MM.1S (cell line): Measurements from ENCODE around the gene DUSP9.

Experiments used
- DNase-seq: peaks from one replicate; pipeline ENCODE4 v3.0.0-alpha.2; 2015
- H2AFZ ChIP-seq: fragments of 300-600 bp; sonication (generic); 2 replicates; pipeline ENCODE4 v1.6.0; 2016; ENCODE audit warnings: antibody characterized with exemption, low read length
- H3F3A ChIP-seq: fragments of 300-600 bp; sonication (generic); 2 replicates; pipeline ENCODE4 v1.6.1; 2016; ENCODE audit warnings: mild to moderate bottlenecking, antibody characterized with exemption, low read length, moderate library complexity, mixed read lengths; ENCODE audit not compliant: insufficient read depth
- H3K27ac ChIP-seq: fragments of 300-600 bp; sonication (generic); 2 replicates; pipeline ENCODE4 v1.5.1; 2016; ENCODE audit warnings: mild to moderate bottlenecking, low read length
- H3K27me3 ChIP-seq: fragments of 300-600 bp; sonication (generic); replicated peaks from 2 replicates; pipeline ENCODE4 v1.6.0; 2016; ENCODE audit warnings: low read length; ENCODE audit not compliant: insufficient read depth
- H3K36me3 ChIP-seq: fragments of 300-600 bp; sonication (generic); replicated peaks from 2 replicates; pipeline ENCODE4 v1.6.1; 2016; ENCODE audit warnings: mild to moderate bottlenecking, low read length, mixed read lengths; ENCODE audit not compliant: insufficient read depth
- H3K4me1 ChIP-seq: fragments of 300-600 bp; sonication (generic); 2 replicates; pipeline ENCODE4 v1.6.1; 2016; ENCODE audit warnings: low read length, mixed read lengths
- H3K4me2 ChIP-seq: fragments of 300-600 bp; sonication (generic); 2 replicates; pipeline ENCODE4 v1.6.0; 2016; ENCODE audit warnings: low read depth, low read length
- H3K4me3 ChIP-seq: fragments of 300-600 bp; sonication (generic); 2 replicates; pipeline ENCODE4 v1.5.1; 2016; ENCODE audit warnings: low read length, mixed read lengths
- H3K79me2 ChIP-seq: fragments of 300-600 bp; sonication (generic); 2 replicates; pipeline ENCODE4 v1.6.1; 2016; ENCODE audit warnings: mixed run types, low read length, mixed read lengths
- H3K9ac ChIP-seq: fragments of 300-600 bp; sonication (generic); 2 replicates; pipeline ENCODE4 v1.6.1; 2016; ENCODE audit warnings: low read length, mixed read lengths
- H3K9me2 ChIP-seq: fragments of 300-600 bp; sonication (generic); replicated peaks from 2 replicates; pipeline ENCODE4 v1.6.1; 2016; ENCODE audit warnings: mild to moderate bottlenecking, low read length, mixed read lengths; ENCODE audit not compliant: insufficient read depth
- H3K9me3 ChIP-seq: fragments of 300-600 bp; sonication (generic); replicated peaks from 2 replicates; pipeline ENCODE4 v1.6.1; 2016; ENCODE audit warnings: mild to moderate bottlenecking, low read length, mixed read lengths; ENCODE audit not compliant: insufficient read depth
- H4K20me1 ChIP-seq: fragments of 300-600 bp; sonication (generic); 2 replicates; pipeline ENCODE4 v1.6.1; 2016; ENCODE audit warnings: mild to moderate bottlenecking, low read length, moderate library complexity, mixed read lengths; ENCODE audit not compliant: insufficient read depth
- EZH2 ChIP-seq: fragments of 300-600 bp; sonication (generic); optimal IDR thresholded peaks from 2 replicates; pipeline ENCODE3; 2017; ENCODE audit warnings: low read depth, mild to moderate bottlenecking, antibody characterized with exemption, low read length, mixed read lengths
- EZH2phosphoT487 ChIP-seq: fragments of 300-600 bp; sonication (generic); IDR thresholded peaks from 2 replicates; pipeline ENCODE4 v1.6.1; 2018; ENCODE audit warnings: antibody characterized with exemption, low read length
- TF ChIP-seq, protein P1 (sequence below): fragments of 300-600 bp; sonication (generic); IDR thresholded peaks from 2 replicates; pipeline ENCODE4 v1.5.1; 2016; ENCODE audit warnings: antibody characterized with exemption, low read length, mixed read lengths

DUSP9 gene

DNA sequence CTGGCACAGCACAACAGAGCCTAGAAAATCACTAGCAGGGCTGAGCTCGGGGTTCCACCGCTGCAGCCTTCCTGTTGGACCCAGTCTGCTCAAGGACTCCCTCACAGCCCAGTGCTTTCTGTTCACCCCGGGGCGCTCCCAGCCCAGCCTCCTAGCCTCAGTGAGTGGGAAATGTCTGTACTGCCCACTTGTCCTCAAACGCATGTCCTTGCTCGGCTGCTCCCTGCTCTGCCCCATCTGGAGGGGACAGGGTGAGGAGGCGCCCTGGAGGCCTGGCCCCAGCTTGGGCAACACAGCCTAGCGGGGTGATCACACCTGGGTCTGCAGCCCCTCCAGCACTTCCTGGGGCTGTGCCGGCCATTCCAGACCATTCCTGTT lies 36.2 kb upstream of the DUSP9 start:
- no peaks in the 10 kb centered on the region for H3K9me2 ChIP-seq
- no peak overlapping the region for H3K9ac ChIP-seq
- H3K9me3 ChIP-seq, result no peaks in the 10 kb centered on the region
- H3F3A ChIP-seq, result no peaks in the 10 kb centered on the region
- no peaks in the 10 kb centered on the region for H4K20me1 ChIP-seq
- no peak for DNase-seq
- H3K27ac ChIP-seq, result no peak overlapping the region
- no peak overlapping the region for H3K4me3 ChIP-seq
- H3K4me1 ChIP-seq, result no peaks in the 10 kb centered on the region
- H3K4me2 ChIP-seq, result no peak overlapping the region
- H3K79me2 ChIP-seq, result no peaks in the 10 kb centered on the region
- peaks cover 60% of the 10 kb centered on the region for H3K27me3 ChIP-seq
- no peak overlapping the region for H2AFZ ChIP-seq
- H3K36me3 ChIP-seq, result no peaks in the 10 kb centered on the region
- TF ChIP-seq, protein P1, sequence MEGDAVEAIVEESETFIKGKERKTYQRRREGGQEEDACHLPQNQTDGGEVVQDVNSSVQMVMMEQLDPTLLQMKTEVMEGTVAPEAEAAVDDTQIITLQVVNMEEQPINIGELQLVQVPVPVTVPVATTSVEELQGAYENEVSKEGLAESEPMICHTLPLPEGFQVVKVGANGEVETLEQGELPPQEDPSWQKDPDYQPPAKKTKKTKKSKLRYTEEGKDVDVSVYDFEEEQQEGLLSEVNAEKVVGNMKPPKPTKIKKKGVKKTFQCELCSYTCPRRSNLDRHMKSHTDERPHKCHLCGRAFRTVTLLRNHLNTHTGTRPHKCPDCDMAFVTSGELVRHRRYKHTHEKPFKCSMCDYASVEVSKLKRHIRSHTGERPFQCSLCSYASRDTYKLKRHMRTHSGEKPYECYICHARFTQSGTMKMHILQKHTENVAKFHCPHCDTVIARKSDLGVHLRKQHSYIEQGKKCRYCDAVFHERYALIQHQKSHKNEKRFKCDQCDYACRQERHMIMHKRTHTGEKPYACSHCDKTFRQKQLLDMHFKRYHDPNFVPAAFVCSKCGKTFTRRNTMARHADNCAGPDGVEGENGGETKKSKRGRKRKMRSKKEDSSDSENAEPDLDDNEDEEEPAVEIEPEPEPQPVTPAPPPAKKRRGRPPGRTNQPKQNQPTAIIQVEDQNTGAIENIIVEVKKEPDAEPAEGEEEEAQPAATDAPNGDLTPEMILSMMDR, result no peak
- TF ChIP-seq EZH2phosphoT487 (no peak), EZH2 (no peak)

DNA sequence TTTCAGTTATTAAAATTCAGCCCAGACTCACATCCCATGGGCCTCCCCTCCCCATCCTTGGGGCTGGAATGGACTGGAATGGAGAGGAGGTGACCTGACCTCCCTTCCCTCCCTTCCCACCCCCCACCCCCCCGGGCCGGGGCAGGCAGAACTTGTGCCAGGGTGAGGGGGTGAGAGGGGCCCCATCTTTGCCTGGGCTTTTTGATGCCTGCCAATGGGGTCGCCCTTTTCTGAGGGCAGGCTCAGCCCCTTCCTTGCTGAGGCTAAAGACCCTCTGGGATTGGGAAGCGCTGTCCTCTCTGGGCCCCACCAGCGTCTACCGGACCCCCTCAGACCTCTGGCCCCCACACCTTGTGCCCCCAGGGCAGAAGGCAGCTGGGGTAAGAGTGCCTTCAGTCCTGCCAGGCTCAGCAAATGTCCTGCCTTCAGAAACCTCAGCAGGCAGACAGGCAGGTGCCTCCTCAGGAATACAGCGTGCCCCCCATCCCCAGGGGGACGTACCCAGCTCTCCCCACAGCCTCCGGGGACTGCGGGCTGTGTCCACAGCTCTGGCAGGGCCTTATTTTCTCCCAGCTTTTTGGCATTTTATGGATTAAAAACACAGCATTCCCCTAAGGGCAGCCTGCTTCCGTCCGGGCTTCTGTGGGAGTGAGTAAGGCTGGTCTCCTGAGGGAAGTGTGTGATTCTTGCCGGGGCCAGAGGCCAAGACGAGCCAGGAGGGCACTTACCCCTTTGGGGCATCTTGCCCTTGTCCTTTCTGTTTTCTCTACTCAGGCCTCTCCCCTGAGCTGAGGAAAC lies 35.5 kb upstream of the DUSP9 start:
- H2AFZ ChIP-seq, result no peak overlapping the region
- no peaks in the 10 kb centered on the region for H3K79me2 ChIP-seq
- H3K27ac ChIP-seq, result no peak overlapping the region
- no peaks in the 10 kb centered on the region for H4K20me1 ChIP-seq
- H3K9ac ChIP-seq, result no peak overlapping the region
- H3F3A ChIP-seq, result no peaks in the 10 kb centered on the region
- no peaks in the 10 kb centered on the region for H3K9me2 ChIP-seq
- TF ChIP-seq, protein P1, result no peak
- TF ChIP-seq EZH2phosphoT487 (no peak), EZH2 (no peak)
- H3K27me3 ChIP-seq, result peaks cover 59% of the 10 kb centered on the region
- no peak overlapping the region for H3K4me2 ChIP-seq
- no peaks in the 10 kb centered on the region for H3K4me1 ChIP-seq
- no peaks in the 10 kb centered on the region for H3K36me3 ChIP-seq
- no peak for DNase-seq
- no peaks in the 10 kb centered on the region for H3K9me3 ChIP-seq
- no peak overlapping the region for H3K4me3 ChIP-seq

DNA sequence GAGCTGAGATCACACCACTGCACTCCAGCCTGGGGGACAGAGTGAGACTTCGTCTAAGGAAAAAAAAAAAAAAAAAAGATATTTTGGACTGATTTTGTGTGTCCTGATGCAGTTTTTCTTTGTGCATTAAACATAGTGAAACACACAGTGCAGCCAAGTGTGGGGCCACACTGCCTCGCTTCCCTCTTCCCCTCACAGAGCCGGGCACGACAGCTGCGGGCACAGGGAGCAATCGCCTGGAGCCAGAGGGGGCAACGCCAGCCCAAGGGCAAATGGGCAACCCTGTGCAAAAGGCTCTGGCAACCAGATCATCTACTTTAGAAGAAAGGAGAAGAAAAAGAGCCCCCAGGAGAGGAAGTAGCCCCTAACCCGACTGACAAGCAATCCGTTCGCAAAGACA lies 34.6 kb upstream of the DUSP9 start:
- no peak for DNase-seq
- no peak overlapping the region for H3K4me2 ChIP-seq
- no peaks in the 10 kb centered on the region for H3K36me3 ChIP-seq
- no peaks in the 10 kb centered on the region for H3K4me1 ChIP-seq
- no peak overlapping the region for H3K9ac ChIP-seq
- no peaks in the 10 kb centered on the region for H3K9me2 ChIP-seq
- TF ChIP-seq EZH2, result no peak
- TF ChIP-seq EZH2phosphoT487, result no peak
- TF ChIP-seq, protein P1, result no peak
- no peaks in the 10 kb centered on the region for H3K9me3 ChIP-seq
- no peaks in the 10 kb centered on the region for H3K79me2 ChIP-seq
- H3K27me3 ChIP-seq, result peaks cover 55% of the 10 kb centered on the region
- no peaks in the 10 kb centered on the region for H3F3A ChIP-seq
- H3K4me3 ChIP-seq, result no peak overlapping the region
- H2AFZ ChIP-seq, result no peak overlapping the region
- H4K20me1 ChIP-seq, result no peaks in the 10 kb centered on the region
- no peak overlapping the region for H3K27ac ChIP-seq
